ENCODE data around the gene SLC25A44. TPM values are rescaled to one million over a fixed set of nuclear protein-coding genes. Genes with fewer than 3 reads are reported as not detected.

SLC25A44 gene
- total RNA-seq, 3 donors from 2014 or later: 19.8 to 31.1 (median 24.8) TPM

DNA sequence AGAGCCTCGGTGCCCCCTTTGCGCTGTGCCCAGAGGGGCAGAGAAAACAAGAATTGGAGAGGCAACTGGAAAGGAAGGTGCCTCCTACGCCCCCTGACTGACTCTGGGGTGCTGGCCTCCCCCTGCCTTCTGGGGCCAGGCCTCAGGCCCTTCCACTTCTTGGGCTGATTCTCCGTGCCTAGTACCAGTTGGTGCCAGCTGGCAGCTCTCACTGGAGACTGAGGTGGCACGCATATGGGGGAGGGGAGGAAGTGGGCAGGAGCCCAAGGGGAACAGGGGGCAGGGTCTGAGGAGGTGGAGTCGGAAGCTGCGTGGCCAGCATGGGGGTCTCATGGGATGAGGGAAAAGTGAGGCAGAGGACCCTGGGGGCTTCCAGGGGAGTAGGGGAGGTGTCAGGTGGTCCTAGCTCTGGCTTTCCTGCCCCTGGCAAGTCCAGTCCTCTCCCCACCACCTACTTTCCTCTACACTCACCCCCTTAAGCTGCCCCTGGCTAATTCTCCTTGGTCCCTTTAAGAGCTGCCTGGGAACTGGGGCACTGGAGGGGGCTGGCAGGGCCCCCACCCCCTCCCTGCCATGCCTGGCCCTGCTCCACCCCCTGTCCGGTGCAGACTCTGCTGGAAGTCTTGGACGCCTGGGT, 47.0 kb upstream of the SLC25A44 start:
- no peaks in the 10 kb centered on the region for H3K4me1 ChIP-seq (ENCODE audit: low read depth)
- H3K9me3 ChIP-seq: no peaks in the 10 kb centered on the region
- peak in 1 of 3 donors; percentile 63 for DNase-seq
- peak; percentile 4 for ATAC-seq
- H3K4me3 ChIP-seq: no peak overlapping the region
- H3K36me3 ChIP-seq (ENCODE audit: low read depth): no peaks in the 10 kb centered on the region
- TF ChIP-seq, protein P1, sequence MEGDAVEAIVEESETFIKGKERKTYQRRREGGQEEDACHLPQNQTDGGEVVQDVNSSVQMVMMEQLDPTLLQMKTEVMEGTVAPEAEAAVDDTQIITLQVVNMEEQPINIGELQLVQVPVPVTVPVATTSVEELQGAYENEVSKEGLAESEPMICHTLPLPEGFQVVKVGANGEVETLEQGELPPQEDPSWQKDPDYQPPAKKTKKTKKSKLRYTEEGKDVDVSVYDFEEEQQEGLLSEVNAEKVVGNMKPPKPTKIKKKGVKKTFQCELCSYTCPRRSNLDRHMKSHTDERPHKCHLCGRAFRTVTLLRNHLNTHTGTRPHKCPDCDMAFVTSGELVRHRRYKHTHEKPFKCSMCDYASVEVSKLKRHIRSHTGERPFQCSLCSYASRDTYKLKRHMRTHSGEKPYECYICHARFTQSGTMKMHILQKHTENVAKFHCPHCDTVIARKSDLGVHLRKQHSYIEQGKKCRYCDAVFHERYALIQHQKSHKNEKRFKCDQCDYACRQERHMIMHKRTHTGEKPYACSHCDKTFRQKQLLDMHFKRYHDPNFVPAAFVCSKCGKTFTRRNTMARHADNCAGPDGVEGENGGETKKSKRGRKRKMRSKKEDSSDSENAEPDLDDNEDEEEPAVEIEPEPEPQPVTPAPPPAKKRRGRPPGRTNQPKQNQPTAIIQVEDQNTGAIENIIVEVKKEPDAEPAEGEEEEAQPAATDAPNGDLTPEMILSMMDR (IDR thresholded peaks at IDR 0.05): no peak
- intact Hi-C loops (cut with DNase I, micrococcal nuclease): loop anchor here (5.0 kb wide), 2 partner anchors 75 to 80 kb away; no protein-coding TSS in a partner anchor

DNA sequence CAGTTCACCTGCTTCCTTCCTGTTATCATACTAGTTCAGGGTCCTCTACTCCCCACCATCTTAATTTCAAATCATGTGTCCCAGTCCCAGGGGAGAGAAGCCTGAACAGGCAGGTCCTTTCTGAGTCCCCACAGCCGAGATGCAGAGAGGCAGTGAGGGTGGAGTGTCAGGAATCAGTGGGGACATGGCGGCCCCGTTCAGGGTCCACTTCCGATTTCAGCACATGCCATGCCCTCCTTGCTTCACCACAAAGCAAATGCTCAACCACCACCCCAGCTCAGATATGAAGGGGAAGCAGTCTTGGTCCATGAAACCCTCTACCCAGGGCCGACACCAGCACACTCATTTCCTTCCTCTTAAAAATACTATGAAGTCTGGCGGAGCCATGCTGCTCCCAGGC, 45.7 kb upstream of the SLC25A44 start:
- intact Hi-C loops (cut with DNase I, micrococcal nuclease): loop anchor here (5.0 kb wide), 2 partner anchors 74 to 79 kb away; no protein-coding TSS in a partner anchor
- no peaks in the 10 kb centered on the region for H3K36me3 ChIP-seq (ENCODE audit: low read depth)
- TF ChIP-seq, protein P1 (IDR thresholded peaks at IDR 0.05): no peak
- peak; percentile 1 for ATAC-seq
- no peaks in the 10 kb centered on the region for H3K4me1 ChIP-seq (ENCODE audit: low read depth)
- H3K4me3 ChIP-seq: no peak overlapping the region
- H3K9me3 ChIP-seq: no peaks in the 10 kb centered on the region
- DNase-seq: no peak

DNA sequence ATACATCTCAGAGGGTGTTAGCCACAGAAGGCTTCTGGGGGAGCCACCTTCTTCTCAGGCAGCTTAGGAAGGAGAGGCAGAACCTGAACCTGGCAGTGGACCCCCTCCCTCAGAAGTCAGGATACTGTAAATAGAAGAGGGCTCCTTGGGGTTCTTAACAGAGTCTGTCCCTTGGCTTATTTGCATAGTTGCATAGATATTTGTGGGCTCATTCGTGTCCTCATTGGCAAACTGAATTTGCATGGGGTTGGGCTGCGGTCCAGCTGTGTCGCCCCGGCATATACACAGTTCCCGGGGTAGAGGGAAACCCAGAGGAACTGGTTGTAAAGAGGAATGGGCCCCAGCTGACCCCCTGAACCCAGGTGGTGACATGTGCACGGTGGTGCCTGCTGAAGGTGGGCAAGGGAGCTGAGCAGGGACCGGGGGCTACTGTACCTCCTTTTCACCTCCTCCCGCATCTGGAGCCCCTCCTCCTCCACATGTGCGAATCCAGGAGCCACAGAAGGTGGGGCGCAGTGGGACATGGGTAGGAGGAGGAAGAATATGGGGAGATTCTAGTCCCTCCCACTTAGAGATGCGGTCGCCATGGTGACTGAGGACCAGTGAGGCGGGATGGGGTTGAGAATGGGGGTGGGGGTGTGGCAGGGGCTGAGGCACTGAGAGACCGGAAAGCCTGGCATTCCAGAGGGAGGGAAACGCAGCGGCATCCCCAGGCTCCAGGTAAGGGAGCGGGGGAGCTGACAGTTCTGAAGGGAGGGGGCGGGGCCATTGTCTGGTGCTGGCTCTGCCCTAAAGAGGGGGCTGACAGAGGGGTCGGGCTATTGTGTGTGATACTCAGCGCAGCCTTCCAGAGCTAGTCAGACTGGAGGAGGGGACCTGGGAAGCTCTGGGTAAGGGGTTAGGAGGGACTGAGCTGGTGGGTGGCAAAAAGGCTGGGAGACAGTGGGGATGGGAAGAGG, 44.3 kb upstream of the SLC25A44 start:
- ATAC-seq (no peak), DNase-seq (peak in 1 of 3 donors; percentile 58)
- no peaks in the 10 kb centered on the region for H3K4me1 ChIP-seq (ENCODE audit: low read depth)
- intact Hi-C loops (cut with DNase I, micrococcal nuclease): loop anchor here (5.0 kb wide), 2 partner anchors 73 to 78 kb away; no protein-coding TSS in a partner anchor
- no peaks in the 10 kb centered on the region for H3K36me3 ChIP-seq (ENCODE audit: low read depth)
- no peak overlapping the region for H3K4me3 ChIP-seq
- H3K9me3 ChIP-seq: no peaks in the 10 kb centered on the region
- TF ChIP-seq, protein P1 (IDR thresholded peaks at IDR 0.05): no peak

DNA sequence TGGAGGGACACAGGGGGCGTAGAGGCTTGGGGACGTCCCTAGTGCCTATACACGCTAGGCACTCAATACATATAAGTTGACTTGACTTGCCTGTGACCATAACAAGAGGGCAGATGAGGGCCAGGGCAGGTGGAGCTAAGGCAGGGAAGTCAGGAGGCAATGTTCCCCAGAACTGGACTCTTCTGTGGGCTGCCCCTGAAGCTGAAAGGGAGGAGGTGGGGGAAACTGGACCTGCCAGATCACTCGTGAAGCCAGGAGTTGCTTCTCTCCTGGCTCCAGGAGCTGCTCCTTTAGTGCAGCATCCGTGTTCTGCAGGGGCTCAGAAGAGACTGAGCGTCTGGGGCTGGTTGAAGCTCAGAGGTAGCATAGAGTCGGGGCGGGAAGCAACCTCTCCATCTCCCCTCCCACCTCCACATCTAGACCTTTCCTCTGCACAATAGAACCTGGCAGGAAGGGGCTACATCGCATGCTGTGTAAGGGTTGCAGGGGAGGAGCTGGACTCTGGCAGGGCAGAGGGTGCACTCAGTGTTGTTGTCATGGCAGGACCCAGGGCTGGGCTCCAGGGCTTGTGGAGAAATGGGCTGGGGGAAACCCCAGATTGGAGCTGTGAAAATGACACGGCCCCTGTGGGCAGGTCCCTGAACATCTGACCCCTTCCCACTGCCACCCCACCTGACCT, 43.4 kb upstream of the SLC25A44 start:
- no peak for ATAC-seq
- no peak overlapping the region for H3K4me3 ChIP-seq
- intact Hi-C loops (cut with DNase I, micrococcal nuclease): no loop called here
- no peaks in the 10 kb centered on the region for H3K4me1 ChIP-seq (ENCODE audit: low read depth)
- H3K36me3 ChIP-seq (ENCODE audit: low read depth): no peaks in the 10 kb centered on the region
- TF ChIP-seq, protein P1 (IDR thresholded peaks at IDR 0.05): no peak
- DNase-seq: no peak
- no peaks in the 10 kb centered on the region for H3K9me3 ChIP-seq

DNA sequence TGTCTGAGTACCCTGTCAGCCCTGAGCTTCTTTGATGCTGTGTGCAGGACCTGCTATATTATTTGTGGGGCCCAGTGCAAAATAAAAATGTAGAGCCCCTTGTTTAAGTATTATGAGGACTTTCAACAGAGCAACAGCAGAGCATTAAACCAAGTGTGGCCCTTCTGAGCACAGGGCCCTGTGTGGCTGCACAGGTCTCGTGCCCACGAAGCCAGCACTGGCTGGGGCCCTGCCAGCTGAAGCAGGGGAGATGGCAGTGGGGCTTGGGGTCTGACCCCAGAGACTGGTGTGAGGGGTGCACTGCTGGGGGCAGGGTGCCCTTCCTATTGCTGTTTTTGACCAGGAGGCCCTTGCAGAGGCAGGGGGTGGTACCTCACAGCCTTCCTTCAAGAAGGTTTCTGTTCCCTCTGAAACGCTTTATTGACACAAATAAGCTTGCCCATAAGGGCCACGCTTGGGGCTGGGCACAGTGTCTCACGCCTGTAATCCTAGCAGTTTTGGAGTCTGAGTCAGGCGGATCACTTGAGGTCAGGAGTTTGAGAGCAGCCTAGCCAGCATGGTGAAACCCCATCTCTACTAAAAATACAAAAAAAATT, 42.7 kb upstream of the SLC25A44 start:
- Histone ChIP-seq H3K4me3 (no peak overlapping the region), H3K9me3 (no peaks in the 10 kb centered on the region), H3K4me1 (ENCODE audit: low read depth) (no peaks in the 10 kb centered on the region), H3K36me3 (ENCODE audit: low read depth) (no peaks in the 10 kb centered on the region)
- ATAC-seq: no peak
- TF ChIP-seq, protein P1 (IDR thresholded peaks at IDR 0.05): no peak
- no peak for DNase-seq
- intact Hi-C loops (cut with DNase I, micrococcal nuclease): no loop called here

Data from mucosa of descending colon (tissue), 3 donors.